Testis (tissue), 2 donors: ENCODE measurements around the gene SNRNP48.

Experiments used
- CTCF ChIP-seq, 3 experiments: fragments of 450-650 bp in 2 of 3; fragments of 200-600 bp in 1 of 3; sonication (generic) in 1 of 3; IDR thresholded peaks; one replicate each; pipeline ENCODE4 v1.5.1; 2016 to 2019; ENCODE audit warnings: antibody characterized with exemption in 3 of 3, mild to moderate bottlenecking in 2 of 3, moderate library complexity in 1 of 3
- POLR2A ChIP-seq: fragments of 450-650 bp; IDR thresholded peaks from one replicate; pipeline ENCODE4 v1.6.1; 2017; ENCODE audit warnings: antibody characterized with exemption, mild to moderate bottlenecking, moderate library complexity

DNA sequence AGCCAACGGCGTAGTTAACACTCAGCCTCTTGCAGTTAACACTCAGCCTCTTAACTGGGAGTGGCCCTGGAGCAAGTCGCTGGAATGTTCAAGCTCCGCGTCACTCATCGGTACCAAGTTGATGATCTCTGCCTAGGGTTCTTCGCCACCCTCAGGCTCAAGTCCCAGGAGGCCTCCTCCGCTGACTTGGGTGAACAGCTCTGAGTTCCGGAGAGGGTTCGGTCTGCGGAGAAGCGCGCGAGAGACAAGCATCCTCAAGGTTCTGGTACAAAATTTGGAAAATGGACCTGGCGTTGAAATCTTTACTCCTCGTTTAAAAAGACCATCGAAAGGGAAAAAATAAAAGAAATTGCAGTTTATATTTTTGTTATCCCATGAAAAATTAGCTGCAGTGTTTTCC, 49.4 kb upstream of the SNRNP48 start:
- TF ChIP-seq CTCF (IDR thresholded peaks at IDR 0.05) (no peak), POLR2A (no peak)
